ENCODE results near the gene NR3C1. TPM values are rescaled to one million over a fixed set of nuclear protein-coding genes. Genes with fewer than 3 reads are reported as not detected.
A peak's percentile ranks its signal among the peaks of the same experiment; 100 is the strongest.

The NR3C1 gene
- total RNA-seq, 6 experiments from 2014 or later, result 27.3 to 60.1 (median 47.2) TPM

- DNase-seq (no peak), ATAC-seq (peak in 1 of 4 donors; percentile 59)
- Histone ChIP-seq H3K4me1 (peaks cover 0 to 14% (median 1%) of the 10 kb centered on the region in 4 donors), H3K27me3 (no peaks in the 10 kb centered on the region), H3K36me3 (no peaks in the 10 kb centered on the region), H3K4me3 (no peak overlapping the region), H3K9me3 (no peaks in the 10 kb centered on the region), H3K27ac (no peak overlapping the region)
- no peak for TF ChIP-seq POLR2A (IDR thresholded peaks at IDR 0.05)
- TF ChIP-seq CTCF (IDR thresholded peaks at IDR 0.05), result no peak
- 60% methylated on average over 6 of the region's 11 CpGs for WGBS (ENCODE audit: insufficient coverage, low coverage, low lambda C conversion rate, missing lambda C conversion rate)
- intact Hi-C loops (cut with DNase I), result no loop called here
These were observed 157.4 kb downstream of the NR3C1 start for GRCh38 chr5:143245929-143246561.

- ATAC-seq, result no peak
- TF ChIP-seq POLR2A (IDR thresholded peaks at IDR 0.05), result no peak
- TF ChIP-seq CTCF (IDR thresholded peaks at IDR 0.05), result no peak
- 29% methylated on average over 1 of the region's 2 CpGs for WGBS (ENCODE audit: insufficient coverage, low coverage, low lambda C conversion rate, missing lambda C conversion rate)
- no peaks in the 10 kb centered on the region for H3K27me3 ChIP-seq
- no peak overlapping the region for H3K27ac ChIP-seq
- intact Hi-C loops (cut with DNase I), result no loop called here
- H3K36me3 ChIP-seq, result no peaks in the 10 kb centered on the region
- no peak for DNase-seq
- no peak overlapping the region for H3K4me3 ChIP-seq
- H3K9me3 ChIP-seq, result no peaks in the 10 kb centered on the region
- H3K4me1 ChIP-seq, result peaks cover 0 to 17% (median 1%) of the 10 kb centered on the region in 4 donors
These were observed 158.5 kb downstream of the NR3C1 start for GRCh38 chr5:143244990-143245389.

GRCh38 chr5:143244000-143244736 lies 159.3 kb downstream of the NR3C1 start:
- Histone ChIP-seq H3K4me3 (no peak overlapping the region), H3K27ac (peak overlapping the region in 1 of 3 donors; percentile 9), H3K36me3 (no peaks in the 10 kb centered on the region), H3K9me3 (no peaks in the 10 kb centered on the region), H3K4me1 (peaks cover 0 to 14% (median 0%) of the 10 kb centered on the region in 4 donors), H3K27me3 (no peaks in the 10 kb centered on the region)
- 77% methylated on average over 14 of the region's 16 CpGs for WGBS (ENCODE audit: insufficient coverage, low coverage, low lambda C conversion rate, missing lambda C conversion rate)
- DNase-seq (no peak), ATAC-seq (peak in 2 of 4 donors; percentile 21 to 29)
- intact Hi-C loops (cut with DNase I), result no loop called here
- TF ChIP-seq POLR2A (IDR thresholded peaks at IDR 0.05) (no peak), CTCF (IDR thresholded peaks at IDR 0.05) (no peak)

GRCh38 chr5:143243103-143243502 lies 160.4 kb downstream of the NR3C1 start:
- DNase-seq, result no peak
- no peak for ATAC-seq
- intact Hi-C loops (cut with DNase I), result no loop called here
- WGBS (ENCODE audit: insufficient coverage, low coverage, low lambda C conversion rate, missing lambda C conversion rate), result 89% methylated on average over 5 of the region's 6 CpGs
- H3K27ac ChIP-seq, result no peak overlapping the region
- no peaks in the 10 kb centered on the region for H3K27me3 ChIP-seq
- no peak overlapping the region for H3K4me3 ChIP-seq
- TF ChIP-seq CTCF (IDR thresholded peaks at IDR 0.05) (no peak), POLR2A (IDR thresholded peaks at IDR 0.05) (no peak)
- H3K4me1 ChIP-seq, result peaks cover 0 to 8% (median 0%) of the 10 kb centered on the region in 4 donors
- no peaks in the 10 kb centered on the region for H3K36me3 ChIP-seq
- no peaks in the 10 kb centered on the region for H3K9me3 ChIP-seq

Measured in right lobe of liver (tissue), 6 donors.